T-helper 2 cell treated with Interferon-gamma antibody and Interleukin-4, amounts not matched to agents 5 μg/mL and 100 μg/mL, for 36 hours (primary cell): ENCODE data around the gene CD58.
A peak's percentile ranks its signal among the peaks of the same experiment; 100 is the strongest.

Source experiments
- DNase-seq: peaks from one replicate; pipeline ENCODE4 v3.0.0; 2021; ENCODE audit warnings: low spot score
- H3K27ac Mint-ChIP-seq: one replicate; pipeline ENCODE4 v1.8.0; 2021; ENCODE audit warnings: mild to moderate bottlenecking, mixed read lengths
- H3K27me3 Mint-ChIP-seq: one replicate; pipeline ENCODE4 v1.8.0; 2021; ENCODE audit warnings: low read depth, mixed read lengths
- H3K36me3 Mint-ChIP-seq: one replicate; pipeline ENCODE4 v1.8.0; 2021; ENCODE audit warnings: low read depth, mixed read lengths
- H3K4me1 Mint-ChIP-seq: one replicate; pipeline ENCODE4 v1.8.0; 2021; ENCODE audit warnings: low read depth, mixed read lengths
- H3K4me3 Mint-ChIP-seq: one replicate; pipeline ENCODE4 v1.8.0; 2022; ENCODE audit warnings: mild to moderate bottlenecking, moderate library complexity, mixed read lengths
- H3K9me3 Mint-ChIP-seq: one replicate; pipeline ENCODE4 v1.8.0; 2021; ENCODE audit warnings: mixed read lengths

Gene CD58

DNA sequence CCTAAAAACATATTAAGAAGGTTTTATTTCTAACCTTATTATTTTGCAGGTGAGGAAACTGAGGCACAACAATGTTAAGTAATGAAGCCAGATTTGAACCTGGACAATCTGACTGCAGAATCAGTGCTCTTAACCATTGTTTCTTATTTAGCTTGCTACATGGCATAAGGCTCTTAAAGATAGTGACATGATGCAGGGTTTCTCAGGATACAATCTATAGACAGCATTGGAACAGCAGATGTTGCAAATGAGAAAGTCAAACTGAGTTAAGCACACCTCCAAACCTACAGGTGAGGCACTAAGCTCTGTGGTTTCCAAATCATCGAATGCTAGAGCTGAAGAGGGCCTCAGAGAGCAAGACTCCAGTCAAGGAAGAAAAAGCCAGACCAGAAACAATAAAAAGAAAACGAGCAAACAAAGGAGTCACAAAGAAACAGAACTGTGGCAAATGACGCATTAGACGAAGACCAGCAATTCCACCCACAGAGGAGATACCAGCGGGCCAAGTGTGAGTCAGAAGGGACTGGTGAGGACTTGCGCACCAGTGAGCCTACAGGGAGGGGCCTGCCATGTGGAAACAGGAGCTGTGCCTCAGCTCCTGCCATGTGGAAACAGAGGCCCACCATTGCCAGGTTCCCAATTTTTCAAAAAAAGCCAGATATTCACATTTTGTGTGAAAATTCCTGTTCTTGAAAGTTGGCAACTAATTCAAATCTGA is 14.4 kb downstream of the CD58 start:
- Mint-ChIP-seq H3K36me3 (peaks cover 30% of the 10 kb centered on the region), H3K4me3 (peak overlapping the region; percentile 51), H3K4me1 (peaks cover 66% of the 10 kb centered on the region), H3K27me3 (no peaks in the 10 kb centered on the region), H3K27ac (peak overlapping the region; percentile 81), H3K9me3 (no peaks in the 10 kb centered on the region)
- DNase-seq: peak; percentile 88

DNA sequence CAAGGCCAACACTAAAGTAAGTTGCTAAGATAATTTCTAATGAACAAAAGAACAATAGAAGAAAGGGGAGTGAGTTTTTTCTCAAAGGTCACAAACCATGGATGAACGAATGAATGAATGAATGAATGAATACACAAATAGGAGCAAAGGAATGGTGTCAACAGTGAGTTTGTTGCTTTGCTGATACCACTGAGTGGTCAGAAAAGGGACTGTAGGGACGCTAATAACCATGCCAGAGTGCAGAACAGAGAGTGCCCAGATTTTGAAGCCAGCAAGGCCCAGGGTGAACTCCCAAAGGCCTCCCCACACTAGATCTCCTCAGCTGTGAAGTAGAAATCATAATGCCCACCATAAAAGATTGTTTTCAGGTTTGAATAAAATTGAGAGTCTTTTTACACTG is 15.9 kb downstream of the CD58 start:
- H3K36me3 Mint-ChIP-seq: peaks cover 29% of the 10 kb centered on the region
- peaks cover 66% of the 10 kb centered on the region for H3K4me1 Mint-ChIP-seq
- peak overlapping the region; percentile 8 for H3K27ac Mint-ChIP-seq
- no peak for DNase-seq
- no peaks in the 10 kb centered on the region for H3K27me3 Mint-ChIP-seq
- no peaks in the 10 kb centered on the region for H3K9me3 Mint-ChIP-seq
- H3K4me3 Mint-ChIP-seq: no peak overlapping the region

DNA sequence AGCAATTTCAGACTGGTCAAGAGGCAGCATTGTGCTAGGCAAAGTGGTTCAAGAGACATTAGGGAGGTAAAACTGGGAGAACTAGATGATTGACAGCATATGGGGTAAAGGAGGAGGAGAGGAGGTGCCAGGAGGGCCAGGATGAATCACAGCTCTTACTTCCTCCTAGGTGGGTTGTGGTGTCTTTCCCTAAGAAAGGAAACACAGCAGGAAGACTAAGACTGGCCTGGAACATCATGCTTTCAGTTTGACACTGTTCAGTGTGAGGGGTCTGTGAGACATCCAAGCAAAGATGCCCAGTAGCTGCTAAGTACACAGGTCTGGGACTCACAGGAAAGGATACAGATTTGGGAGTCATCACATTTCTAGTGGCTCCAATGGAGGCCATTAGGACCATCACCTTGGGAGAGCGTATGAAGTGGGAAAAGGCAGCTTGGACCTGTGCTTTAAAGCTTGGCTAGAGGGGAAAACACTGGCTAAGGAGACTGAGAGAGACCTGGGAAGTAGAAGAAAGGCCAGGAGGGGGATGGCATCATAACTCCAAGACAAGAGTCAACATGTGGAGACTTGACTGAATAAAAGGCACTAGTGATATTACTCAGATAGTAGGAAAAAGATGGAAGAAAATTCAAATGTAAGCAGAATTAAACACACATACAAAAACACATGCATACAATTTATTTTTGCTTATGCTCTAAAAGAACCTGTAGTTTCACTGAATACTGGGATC is 17.3 kb downstream of the CD58 start:
- peaks cover 62% of the 10 kb centered on the region for H3K4me1 Mint-ChIP-seq
- H3K27me3 Mint-ChIP-seq: no peaks in the 10 kb centered on the region
- H3K4me3 Mint-ChIP-seq: no peak overlapping the region
- H3K36me3 Mint-ChIP-seq: peaks cover 28% of the 10 kb centered on the region
- H3K9me3 Mint-ChIP-seq: no peaks in the 10 kb centered on the region
- DNase-seq: no peak
- no peak overlapping the region for H3K27ac Mint-ChIP-seq

DNA sequence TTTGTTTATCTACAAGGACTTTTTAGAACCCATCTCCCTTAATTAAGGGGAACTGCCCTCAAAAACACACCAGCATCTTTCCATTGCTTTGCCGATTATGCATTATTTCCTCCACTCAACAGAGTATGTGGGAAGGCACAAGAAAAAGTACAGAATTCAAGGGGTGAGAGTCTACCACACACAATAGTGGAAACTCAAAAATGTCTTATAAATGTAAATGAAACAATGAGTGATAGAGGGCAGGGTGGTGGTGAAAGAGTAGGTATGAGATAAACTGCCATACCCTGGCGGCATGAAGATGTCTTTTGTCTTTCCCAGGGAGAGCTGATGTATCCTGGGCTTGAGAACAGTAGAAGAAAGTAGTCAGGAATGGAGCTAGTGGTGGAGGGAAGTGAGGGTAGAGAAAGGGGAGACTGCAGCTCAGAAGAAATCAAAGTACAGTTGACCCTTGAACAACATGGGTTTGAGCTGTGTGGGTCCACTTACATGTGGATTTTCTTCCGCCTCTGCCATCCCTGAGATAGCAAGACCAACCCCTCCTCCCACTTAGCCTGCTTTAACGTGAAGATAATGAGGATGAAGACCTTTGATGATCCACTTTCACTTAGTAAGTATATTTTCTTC is 24.4 kb downstream of the CD58 start:
- Mint-ChIP-seq H3K36me3 (peaks cover 60% of the 10 kb centered on the region), H3K4me1 (peaks cover 59% of the 10 kb centered on the region), H3K27me3 (no peaks in the 10 kb centered on the region), H3K4me3 (no peak overlapping the region), H3K27ac (peak overlapping the region; percentile 32), H3K9me3 (no peaks in the 10 kb centered on the region)
- no peak for DNase-seq

DNA sequence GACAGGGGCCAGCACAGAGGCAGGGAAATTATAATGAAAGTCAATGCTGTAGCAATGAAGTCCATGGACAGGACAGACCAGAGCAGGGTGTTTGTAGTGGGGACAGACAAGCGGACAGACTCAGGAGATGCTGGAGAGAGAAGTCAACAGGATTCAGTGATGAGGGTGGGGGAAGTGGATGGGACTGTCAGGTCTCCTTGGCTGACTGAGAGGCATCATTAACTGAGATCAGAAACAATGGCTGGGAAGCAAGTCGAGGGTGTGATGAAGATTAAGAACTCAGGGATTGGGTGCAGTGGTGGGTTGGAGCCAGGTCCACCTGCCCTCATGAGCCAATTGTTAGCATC is 25.5 kb downstream of the CD58 start:
- Mint-ChIP-seq H3K36me3 (peaks cover 61% of the 10 kb centered on the region), H3K9me3 (no peaks in the 10 kb centered on the region), H3K27ac (peak overlapping the region; percentile 89), H3K27me3 (no peaks in the 10 kb centered on the region), H3K4me1 (peaks cover 56% of the 10 kb centered on the region), H3K4me3 (peak overlapping the region; percentile 42)
- DNase-seq: no peak

DNA sequence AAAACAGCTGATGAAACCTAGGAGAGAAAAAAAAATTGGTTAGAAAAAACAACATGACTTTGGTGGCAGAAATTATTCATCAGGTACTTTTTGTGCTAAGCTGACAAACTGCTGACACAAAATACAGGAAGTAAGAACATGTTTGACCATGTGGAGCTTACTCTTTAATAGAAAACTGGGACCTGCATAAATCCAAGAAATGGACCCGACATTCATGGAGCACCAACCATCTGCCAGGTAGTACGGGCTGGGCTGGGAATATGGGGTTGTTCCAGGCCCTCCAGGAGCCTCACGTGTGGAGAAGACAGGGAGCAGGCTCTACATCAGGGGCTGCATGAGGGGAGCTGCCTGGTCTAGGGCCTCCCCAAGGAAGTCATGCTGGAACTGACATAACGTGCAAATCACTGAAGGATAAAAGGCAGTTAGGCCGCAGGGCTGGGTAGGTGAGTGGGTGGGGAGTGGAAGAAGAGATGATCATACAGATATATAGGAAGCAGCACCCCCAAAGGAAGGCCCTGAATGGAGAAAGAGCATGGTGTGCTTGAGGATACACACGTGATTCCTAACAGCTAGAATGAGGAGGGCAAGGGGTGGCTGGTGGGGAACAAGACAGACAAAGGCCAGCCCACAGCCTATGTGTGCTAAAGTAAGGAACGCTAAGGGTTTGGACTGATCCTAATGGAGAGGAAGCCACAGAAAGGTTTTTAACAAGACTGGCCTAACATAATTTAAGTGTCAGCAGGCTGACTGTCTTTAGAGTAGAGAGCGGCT is 26.1 kb downstream of the CD58 start:
- peaks cover 64% of the 10 kb centered on the region for H3K36me3 Mint-ChIP-seq
- no peaks in the 10 kb centered on the region for H3K9me3 Mint-ChIP-seq
- peaks cover 59% of the 10 kb centered on the region for H3K4me1 Mint-ChIP-seq
- H3K4me3 Mint-ChIP-seq: peak overlapping the region; percentile 42
- peak; percentile 30 for DNase-seq
- H3K27ac Mint-ChIP-seq: peak overlapping the region; percentile 89
- H3K27me3 Mint-ChIP-seq: no peaks in the 10 kb centered on the region

DNA sequence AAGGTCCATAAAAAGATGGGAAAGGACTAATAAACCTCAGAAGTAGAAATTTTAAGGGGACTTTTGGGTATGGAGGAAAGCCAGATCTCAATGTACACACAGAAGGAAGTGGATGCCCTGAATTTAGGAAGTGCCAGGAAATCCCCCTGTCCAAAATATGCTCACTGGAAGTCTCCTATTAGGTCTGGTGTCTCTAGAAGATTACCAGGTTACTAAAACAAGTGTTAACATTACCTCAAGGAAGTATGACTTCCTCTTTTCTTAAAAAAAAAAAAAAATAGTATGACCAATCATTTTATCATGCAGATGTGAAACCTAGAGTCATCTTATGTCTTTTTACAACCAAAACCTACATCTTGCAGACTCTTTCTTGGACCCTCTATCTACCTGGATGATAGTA is 30.7 kb downstream of the CD58 start:
- Mint-ChIP-seq H3K36me3 (peaks cover 78% of the 10 kb centered on the region), H3K27me3 (no peaks in the 10 kb centered on the region), H3K4me3 (peak overlapping the region; percentile 50), H3K27ac (peak overlapping the region; percentile 74), H3K9me3 (no peaks in the 10 kb centered on the region), H3K4me1 (peaks cover 60% of the 10 kb centered on the region)
- no peak for DNase-seq

DNA sequence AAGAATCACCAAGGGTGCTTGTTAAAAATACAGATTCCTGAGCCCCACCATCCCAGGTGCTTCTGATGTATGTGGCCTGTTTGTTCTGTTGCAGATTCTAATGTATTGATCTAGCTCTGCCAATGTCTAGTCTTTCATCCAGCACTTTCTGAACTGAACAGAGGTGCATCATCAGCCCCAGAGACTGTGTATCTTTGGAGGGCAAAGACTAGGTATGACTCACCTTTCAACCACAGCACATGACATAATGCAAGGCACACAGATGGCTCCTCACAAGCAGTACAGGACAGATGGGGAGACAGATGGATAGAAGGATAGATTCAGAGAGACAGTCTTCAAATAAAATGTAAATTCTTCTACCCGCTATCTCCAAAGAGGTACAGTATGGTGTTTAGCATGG is 32.3 kb downstream of the CD58 start:
- peak; percentile 59 for DNase-seq
- peak overlapping the region; percentile 1 for H3K4me3 Mint-ChIP-seq
- H3K36me3 Mint-ChIP-seq: peaks cover 78% of the 10 kb centered on the region
- peak overlapping the region; percentile 56 for H3K27ac Mint-ChIP-seq
- H3K4me1 Mint-ChIP-seq: peaks cover 53% of the 10 kb centered on the region
- no peaks in the 10 kb centered on the region for H3K9me3 Mint-ChIP-seq
- no peaks in the 10 kb centered on the region for H3K27me3 Mint-ChIP-seq

DNA sequence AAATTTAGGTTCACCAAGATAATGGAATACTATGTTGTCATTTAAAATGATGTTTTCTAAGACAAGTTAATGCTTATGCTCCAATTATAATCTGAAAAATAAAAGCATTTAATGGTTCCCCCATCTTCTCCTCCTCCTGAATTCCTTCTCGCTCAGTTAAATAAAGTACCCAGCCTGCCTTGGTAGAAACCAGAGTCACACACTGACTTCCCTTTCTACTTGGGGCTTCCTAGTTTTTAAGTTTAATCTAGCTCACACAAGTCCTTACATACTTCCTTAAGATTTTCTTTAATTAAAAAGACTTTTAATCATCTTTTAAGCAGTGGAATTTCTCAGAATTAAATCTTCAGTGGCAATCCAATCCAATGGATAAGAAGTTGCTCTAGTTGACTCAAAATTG is 32.9 kb downstream of the CD58 start:
- no peaks in the 10 kb centered on the region for H3K9me3 Mint-ChIP-seq
- no peak overlapping the region for H3K27ac Mint-ChIP-seq
- peaks cover 77% of the 10 kb centered on the region for H3K36me3 Mint-ChIP-seq
- DNase-seq: no peak
- H3K4me1 Mint-ChIP-seq: peaks cover 51% of the 10 kb centered on the region
- no peak overlapping the region for H3K4me3 Mint-ChIP-seq
- no peaks in the 10 kb centered on the region for H3K27me3 Mint-ChIP-seq

DNA sequence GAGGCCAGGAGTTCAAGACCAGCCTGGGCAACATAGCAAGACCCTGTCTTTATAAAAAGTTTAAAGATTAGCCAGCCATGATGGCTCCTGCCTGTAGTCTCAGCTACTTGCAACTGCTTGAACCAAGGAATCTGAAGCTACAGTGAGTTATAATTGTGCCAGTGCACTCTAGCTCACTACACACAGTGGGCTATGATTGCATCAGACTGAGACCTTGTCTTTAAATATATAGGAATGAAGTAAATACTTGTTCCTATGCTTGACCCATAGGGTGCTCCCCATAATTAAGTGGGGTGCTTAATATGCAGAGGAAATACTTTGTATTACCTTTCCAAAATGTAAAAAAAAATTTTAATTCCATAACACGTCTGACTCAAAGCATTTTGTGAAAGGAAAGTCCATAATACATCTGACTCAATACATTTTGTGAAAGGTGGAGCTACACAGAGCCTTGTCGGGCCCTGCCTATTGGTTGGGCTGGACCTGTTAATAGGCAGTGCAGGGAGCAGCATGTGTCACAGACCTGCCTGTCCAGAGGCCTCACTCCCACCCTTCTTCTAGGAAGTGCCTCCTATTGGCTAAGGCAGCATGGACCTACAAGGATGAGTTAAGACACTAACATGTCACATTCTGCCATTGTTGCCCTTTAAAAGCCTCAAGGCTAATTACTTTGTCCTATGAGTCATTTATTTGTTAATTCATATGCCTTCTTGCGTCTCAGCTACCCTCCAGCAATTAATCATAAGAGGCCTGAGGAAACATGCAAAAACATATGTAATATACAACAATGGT is 33.6 kb downstream of the CD58 start:
- Mint-ChIP-seq H3K36me3 (peaks cover 72% of the 10 kb centered on the region), H3K27ac (no peak overlapping the region), H3K9me3 (no peaks in the 10 kb centered on the region), H3K4me1 (peaks cover 50% of the 10 kb centered on the region), H3K4me3 (no peak overlapping the region), H3K27me3 (no peaks in the 10 kb centered on the region)
- DNase-seq: no peak

DNA sequence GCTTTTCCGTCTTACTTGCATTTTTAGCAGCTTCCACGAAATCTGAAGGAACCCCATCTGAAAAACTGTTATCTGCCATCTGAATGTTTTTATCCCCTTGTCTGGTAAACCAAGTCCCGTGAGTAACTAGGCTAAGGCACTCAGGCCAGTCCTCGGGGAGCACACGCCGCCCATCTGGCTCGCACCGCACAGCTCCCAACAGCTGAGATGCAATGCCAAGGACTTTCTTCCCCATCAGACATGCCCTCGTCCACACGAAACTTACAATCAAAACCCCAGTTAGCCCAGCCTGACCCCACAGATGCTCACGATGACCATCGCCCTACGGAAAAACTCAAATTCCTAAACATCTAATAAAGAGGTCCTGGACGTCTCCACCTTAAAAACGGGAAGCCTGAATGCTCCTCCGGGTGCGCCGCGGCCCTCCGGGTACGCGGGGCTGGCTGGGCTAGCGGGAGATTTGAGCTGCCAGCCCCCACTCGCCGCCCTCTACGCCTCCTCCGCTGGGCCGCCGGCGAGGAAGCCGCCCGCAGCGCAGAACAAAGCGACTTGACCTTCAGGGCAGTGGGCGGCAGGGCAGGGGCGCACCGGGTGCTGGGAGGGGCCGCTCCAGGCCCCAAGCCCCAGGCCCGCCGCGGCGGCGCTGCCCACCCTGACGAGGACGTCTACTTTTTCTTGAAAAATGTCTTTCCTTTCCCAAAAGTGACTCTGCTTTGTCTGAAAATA is 36.6 kb downstream of the CD58 start:
- Mint-ChIP-seq H3K4me1 (peaks cover 35% of the 10 kb centered on the region), H3K9me3 (peaks cover under 1% of the 10 kb centered on the region), H3K4me3 (no peak overlapping the region), H3K27me3 (no peaks in the 10 kb centered on the region), H3K36me3 (peaks cover 70% of the 10 kb centered on the region), H3K27ac (no peak overlapping the region)
- DNase-seq: no peak

DNA sequence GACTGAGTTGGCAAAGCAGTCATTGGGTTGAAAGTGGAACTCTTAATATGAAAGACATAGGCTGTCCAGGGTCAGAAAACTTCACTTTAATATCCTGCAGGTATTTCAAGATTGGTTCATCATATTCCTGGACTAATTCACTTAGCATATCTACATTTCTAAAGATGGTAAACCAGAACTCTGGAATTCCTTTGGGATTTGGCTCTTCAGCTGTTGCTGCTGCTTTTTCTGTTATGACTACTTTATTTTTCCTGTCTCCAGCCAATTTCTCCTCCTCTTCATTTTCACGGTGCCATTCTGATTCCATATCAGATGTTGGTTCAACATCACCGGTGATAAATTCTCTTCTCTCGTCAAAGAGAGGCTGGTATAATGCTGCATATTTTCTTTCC is 37.4 kb downstream of the CD58 start:
- Mint-ChIP-seq H3K27me3 (no peaks in the 10 kb centered on the region), H3K36me3 (peaks cover 70% of the 10 kb centered on the region), H3K4me3 (no peak overlapping the region), H3K27ac (no peak overlapping the region), H3K4me1 (peaks cover 31% of the 10 kb centered on the region), H3K9me3 (peaks cover 8% of the 10 kb centered on the region)
- DNase-seq: no peak
